ENCODE data around the gene KCNK18.

DNA sequence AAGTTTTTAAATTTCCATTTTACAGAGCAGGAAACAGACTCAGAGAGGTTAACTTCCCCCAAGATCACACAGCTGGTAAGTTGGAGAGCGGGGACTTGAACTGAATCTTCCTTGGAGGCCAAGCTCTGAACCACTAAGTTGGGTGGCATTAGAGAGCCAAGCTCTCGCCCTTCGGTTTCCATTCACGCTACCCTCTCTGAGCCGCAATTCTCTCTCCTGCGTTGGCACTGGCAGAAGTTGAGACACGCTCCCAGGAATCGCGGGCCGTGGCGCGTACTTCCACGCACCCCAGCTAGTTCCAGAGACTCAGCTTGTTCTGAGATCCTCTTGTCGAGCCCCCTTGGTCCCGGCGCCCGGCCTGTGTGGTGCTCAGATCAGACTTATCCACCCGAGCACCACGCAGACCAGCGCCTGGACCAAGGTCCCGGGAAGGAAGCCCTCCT, 29.9 kb upstream of the KCNK18 start:
- TF ChIP-seq CTCF (IDR thresholded peaks at IDR 0.05): no peak
- no peak for TF ChIP-seq POLR2A (IDR thresholded peaks at IDR 0.05)

Measured in body of pancreas (tissue), 4 donors.